Adrenal gland (tissue), 5 donors: ENCODE results near the gene RASGEF1C.

Source experiments
- POLR2A ChIP-seq, 2 donors: fragments of 450-650 bp; IDR thresholded peaks; one replicate each; pipeline ENCODE4 v1.6.1; 2017; ENCODE audit warnings: antibody characterized with exemption in 2 of 2, mild to moderate bottlenecking in 2 of 2, moderate library complexity in 1 of 2
- TF ChIP-seq, protein P1 (sequence below), 6 experiments: fragments of 450-650 bp in 4 of 6; fragments of 200-600 bp in 2 of 6; sonication (generic) in 1 of 6; IDR thresholded peaks; 1 replicate in 5 of 6; 2 replicates in 1 of 6; pipeline versions ENCODE4 v1.5.1 to v1.8.0; 2016 to 2021; ENCODE audit warnings: antibody characterized with exemption in 6 of 6, mild to moderate bottlenecking in 2 of 6, moderate library complexity in 1 of 6
- donor health status: DM: no; HTN: no; CAD: no.

DNA sequence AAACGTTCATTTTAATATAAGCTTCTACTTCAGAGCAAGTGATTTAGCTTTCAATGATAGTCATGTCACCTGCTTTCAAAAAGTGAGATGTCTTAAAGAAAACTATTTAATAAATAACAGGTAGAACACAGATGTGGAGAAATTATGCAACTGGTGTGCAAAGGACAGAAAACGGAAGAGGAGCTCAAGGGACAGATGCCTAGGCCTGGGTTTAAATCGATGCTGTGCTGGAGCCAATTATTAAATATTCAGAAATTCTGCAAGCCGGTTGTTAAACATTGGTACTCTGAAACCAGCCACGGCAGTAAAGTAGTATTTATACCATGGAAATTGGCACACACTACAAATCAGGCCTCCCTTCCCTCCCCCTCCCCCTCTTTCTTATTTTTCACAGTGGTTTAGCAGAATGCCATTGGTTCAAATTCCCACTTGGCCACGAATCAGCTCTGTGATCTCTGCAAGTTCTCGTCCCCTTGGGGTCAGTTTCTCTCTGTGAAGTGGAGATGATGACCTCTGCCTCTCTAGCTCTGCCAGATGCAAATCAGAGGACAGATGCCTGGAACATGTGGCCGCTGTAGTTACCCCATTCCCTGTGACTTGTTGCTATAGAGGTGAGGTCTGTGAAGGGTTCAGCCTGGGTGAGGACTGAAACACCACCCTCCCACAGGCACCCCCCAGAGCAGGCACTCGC lies 131.3 kb downstream of the RASGEF1C start:
- TF ChIP-seq, protein P1, sequence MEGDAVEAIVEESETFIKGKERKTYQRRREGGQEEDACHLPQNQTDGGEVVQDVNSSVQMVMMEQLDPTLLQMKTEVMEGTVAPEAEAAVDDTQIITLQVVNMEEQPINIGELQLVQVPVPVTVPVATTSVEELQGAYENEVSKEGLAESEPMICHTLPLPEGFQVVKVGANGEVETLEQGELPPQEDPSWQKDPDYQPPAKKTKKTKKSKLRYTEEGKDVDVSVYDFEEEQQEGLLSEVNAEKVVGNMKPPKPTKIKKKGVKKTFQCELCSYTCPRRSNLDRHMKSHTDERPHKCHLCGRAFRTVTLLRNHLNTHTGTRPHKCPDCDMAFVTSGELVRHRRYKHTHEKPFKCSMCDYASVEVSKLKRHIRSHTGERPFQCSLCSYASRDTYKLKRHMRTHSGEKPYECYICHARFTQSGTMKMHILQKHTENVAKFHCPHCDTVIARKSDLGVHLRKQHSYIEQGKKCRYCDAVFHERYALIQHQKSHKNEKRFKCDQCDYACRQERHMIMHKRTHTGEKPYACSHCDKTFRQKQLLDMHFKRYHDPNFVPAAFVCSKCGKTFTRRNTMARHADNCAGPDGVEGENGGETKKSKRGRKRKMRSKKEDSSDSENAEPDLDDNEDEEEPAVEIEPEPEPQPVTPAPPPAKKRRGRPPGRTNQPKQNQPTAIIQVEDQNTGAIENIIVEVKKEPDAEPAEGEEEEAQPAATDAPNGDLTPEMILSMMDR (IDR thresholded peaks at IDR 0.05), result no peak
- TF ChIP-seq POLR2A (IDR thresholded peaks at IDR 0.05), result no peak
